ENCODE results near the gene DPH2. TPM values are rescaled to one million over a fixed set of nuclear protein-coding genes. Genes with fewer than 3 reads are reported as not detected.

The DPH2 gene
- polyA plus RNA-seq, 1 donor = 19.9 TPM

- Histone ChIP-seq H3K4me1 (ENCODE audit: control insufficient read depth, insufficient read depth, low read length) (peaks cover 28% of the 10 kb centered on the region), H3K9me3 (ENCODE audit: control insufficient read depth, low read depth, low read length) (peaks cover 2% of the 10 kb centered on the region), H3K27me3 (ENCODE audit: control insufficient read depth, insufficient read depth, low read length) (peaks cover 12% of the 10 kb centered on the region), H3K4me3 (ENCODE audit: low read length) (peak overlapping the region; percentile 35), H3K36me3 (ENCODE audit: control insufficient read depth, insufficient read depth, low read length) (no peaks in the 10 kb centered on the region), H3K27ac (ENCODE audit: low read length) (no peak overlapping the region)
- peak; percentile 44 for DNase-seq
- no CpG with 5 or more reads among the region's 13 CpGs for WGBS (ENCODE audit: insufficient coverage, low lambda C conversion rate)
Observed at GRCh38 chr1:43934101-43934985, 35.5 kb upstream of the DPH2 start.

- no peak for DNase-seq
- Histone ChIP-seq H3K4me1 (ENCODE audit: control insufficient read depth, insufficient read depth, low read length) (peaks cover 28% of the 10 kb centered on the region), H3K27me3 (ENCODE audit: control insufficient read depth, insufficient read depth, low read length) (peaks cover 12% of the 10 kb centered on the region), H3K4me3 (ENCODE audit: low read length) (no peak overlapping the region), H3K36me3 (ENCODE audit: control insufficient read depth, insufficient read depth, low read length) (no peaks in the 10 kb centered on the region), H3K27ac (ENCODE audit: low read length) (no peak overlapping the region), H3K9me3 (ENCODE audit: control insufficient read depth, low read depth, low read length) (peaks cover 2% of the 10 kb centered on the region)
- WGBS (ENCODE audit: insufficient coverage, low lambda C conversion rate) = no CpG with 5 or more reads among the region's 5 CpGs
Observed at GRCh38 chr1:43934986-43935324, 34.9 kb upstream of the DPH2 start.

GRCh38 chr1:43935711-43936427 lies 33.9 kb upstream of the DPH2 start:
- Histone ChIP-seq H3K27ac (ENCODE audit: low read length) (no peak overlapping the region), H3K4me1 (ENCODE audit: control insufficient read depth, insufficient read depth, low read length) (peaks cover 28% of the 10 kb centered on the region), H3K4me3 (ENCODE audit: low read length) (no peak overlapping the region), H3K9me3 (ENCODE audit: control insufficient read depth, low read depth, low read length) (peaks cover 2% of the 10 kb centered on the region), H3K36me3 (ENCODE audit: control insufficient read depth, insufficient read depth, low read length) (no peaks in the 10 kb centered on the region), H3K27me3 (ENCODE audit: control insufficient read depth, insufficient read depth, low read length) (peaks cover 12% of the 10 kb centered on the region)
- WGBS (ENCODE audit: insufficient coverage, low lambda C conversion rate) = no CpG with 5 or more reads among the region's 48 CpGs
- peak in 1 of 2 donors; percentile 25 for DNase-seq

GRCh38 chr1:43936431-43937151 lies 33.2 kb upstream of the DPH2 start:
- H3K36me3 ChIP-seq (ENCODE audit: control insufficient read depth, insufficient read depth, low read length) = no peaks in the 10 kb centered on the region
- peak overlapping the region; percentile 4 for H3K27ac ChIP-seq (ENCODE audit: low read length)
- H3K9me3 ChIP-seq (ENCODE audit: control insufficient read depth, low read depth, low read length) = peaks cover 2% of the 10 kb centered on the region
- peak; percentile 30 to 51 for DNase-seq
- no CpG with 5 or more reads among the region's 56 CpGs for WGBS (ENCODE audit: insufficient coverage, low lambda C conversion rate)
- peaks cover 12% of the 10 kb centered on the region for H3K27me3 ChIP-seq (ENCODE audit: control insufficient read depth, insufficient read depth, low read length)
- peak overlapping the region; percentile 40 for H3K4me3 ChIP-seq (ENCODE audit: low read length)
- H3K4me1 ChIP-seq (ENCODE audit: control insufficient read depth, insufficient read depth, low read length) = peaks cover 28% of the 10 kb centered on the region

GRCh38 chr1:43937179-43937865 lies 32.5 kb upstream of the DPH2 start:
- peak overlapping the region; percentile 4 for H3K27ac ChIP-seq (ENCODE audit: low read length)

GRCh38 chr1:43938383-43938782 lies 31.4 kb upstream of the DPH2 start:
- no CpG with 5 or more reads among the region's 10 CpGs for WGBS (ENCODE audit: insufficient coverage, low lambda C conversion rate)
- Histone ChIP-seq H3K36me3 (ENCODE audit: control insufficient read depth, insufficient read depth, low read length) (no peaks in the 10 kb centered on the region), H3K27me3 (ENCODE audit: control insufficient read depth, insufficient read depth, low read length) (peaks cover 8% of the 10 kb centered on the region)

More at GRCh38 chr1:43937179-43937865, 32.5 kb upstream of the DPH2 start:
- WGBS (ENCODE audit: insufficient coverage, low lambda C conversion rate) = 100% methylated on average over 1 of the region's 8 CpGs
- H3K4me3 ChIP-seq (ENCODE audit: low read length) = no peak overlapping the region
- DNase-seq = no peak
- peaks cover 2% of the 10 kb centered on the region for H3K9me3 ChIP-seq (ENCODE audit: control insufficient read depth, low read depth, low read length)
- peaks cover 9% of the 10 kb centered on the region for H3K27me3 ChIP-seq (ENCODE audit: control insufficient read depth, insufficient read depth, low read length)
- H3K4me1 ChIP-seq (ENCODE audit: control insufficient read depth, insufficient read depth, low read length) = peaks cover 28% of the 10 kb centered on the region
- H3K36me3 ChIP-seq (ENCODE audit: control insufficient read depth, insufficient read depth, low read length) = no peaks in the 10 kb centered on the region

GRCh38 chr1:43938892-43939587 lies 30.8 kb upstream of the DPH2 start:
- Histone ChIP-seq H3K4me3 (ENCODE audit: low read length) (no peak overlapping the region), H3K36me3 (ENCODE audit: control insufficient read depth, insufficient read depth, low read length) (no peaks in the 10 kb centered on the region), H3K27me3 (ENCODE audit: control insufficient read depth, insufficient read depth, low read length) (peaks cover 1% of the 10 kb centered on the region), H3K4me1 (ENCODE audit: control insufficient read depth, insufficient read depth, low read length) (peaks cover 21% of the 10 kb centered on the region), H3K9me3 (ENCODE audit: control insufficient read depth, low read depth, low read length) (no peaks in the 10 kb centered on the region), H3K27ac (ENCODE audit: low read length) (no peak overlapping the region)
- no CpG with 5 or more reads among the region's 3 CpGs for WGBS (ENCODE audit: insufficient coverage, low lambda C conversion rate)
- DNase-seq = no peak

More at GRCh38 chr1:43938383-43938782, 31.4 kb upstream of the DPH2 start:
- peaks cover 2% of the 10 kb centered on the region for H3K9me3 ChIP-seq (ENCODE audit: control insufficient read depth, low read depth, low read length)
- no peak for DNase-seq
- H3K4me3 ChIP-seq (ENCODE audit: low read length) = no peak overlapping the region
- H3K27ac ChIP-seq (ENCODE audit: low read length) = no peak overlapping the region
- peaks cover 27% of the 10 kb centered on the region for H3K4me1 ChIP-seq (ENCODE audit: control insufficient read depth, insufficient read depth, low read length)

- Histone ChIP-seq H3K27me3 (ENCODE audit: control insufficient read depth, insufficient read depth, low read length) (no peaks in the 10 kb centered on the region), H3K36me3 (ENCODE audit: control insufficient read depth, insufficient read depth, low read length) (no peaks in the 10 kb centered on the region), H3K9me3 (ENCODE audit: control insufficient read depth, low read depth, low read length) (no peaks in the 10 kb centered on the region), H3K4me1 (ENCODE audit: control insufficient read depth, insufficient read depth, low read length) (peaks cover 6% of the 10 kb centered on the region), H3K4me3 (ENCODE audit: low read length) (no peak overlapping the region), H3K27ac (ENCODE audit: low read length) (no peak overlapping the region)
- no CpG with 5 or more reads among the region's 3 CpGs for WGBS (ENCODE audit: insufficient coverage, low lambda C conversion rate)
- no peak for DNase-seq
Observed at GRCh38 chr1:43942411-43942810, 27.4 kb upstream of the DPH2 start.

GRCh38 chr1:43944860-43945259 lies 24.9 kb upstream of the DPH2 start:
- WGBS (ENCODE audit: insufficient coverage, low lambda C conversion rate) = 100% methylated on average over 1 of the region's 1 CpG
- Histone ChIP-seq H3K9me3 (ENCODE audit: control insufficient read depth, low read depth, low read length) (no peaks in the 10 kb centered on the region), H3K36me3 (ENCODE audit: control insufficient read depth, insufficient read depth, low read length) (peaks cover 4% of the 10 kb centered on the region), H3K27ac (ENCODE audit: low read length) (no peak overlapping the region), H3K27me3 (ENCODE audit: control insufficient read depth, insufficient read depth, low read length) (no peaks in the 10 kb centered on the region), H3K4me1 (ENCODE audit: control insufficient read depth, insufficient read depth, low read length) (peaks cover 17% of the 10 kb centered on the region), H3K4me3 (ENCODE audit: low read length) (no peak overlapping the region)
- no peak for DNase-seq

All from large intestine (tissue), 3 donors.